HG02840 (cell line): ENCODE results near the gene FKBP1A.

Source experiments
- ATAC-seq: cut with Tn5 transposase; IDR thresholded peaks from one replicate; pipeline ENCODE4 v1.9.1; 2021; ENCODE audit warnings: mild to moderate bottlenecking, moderate library complexity, moderate number of reproducible peaks; ENCODE audit not compliant: unreplicated experiment, low FRiP score

Gene FKBP1A

DNA sequence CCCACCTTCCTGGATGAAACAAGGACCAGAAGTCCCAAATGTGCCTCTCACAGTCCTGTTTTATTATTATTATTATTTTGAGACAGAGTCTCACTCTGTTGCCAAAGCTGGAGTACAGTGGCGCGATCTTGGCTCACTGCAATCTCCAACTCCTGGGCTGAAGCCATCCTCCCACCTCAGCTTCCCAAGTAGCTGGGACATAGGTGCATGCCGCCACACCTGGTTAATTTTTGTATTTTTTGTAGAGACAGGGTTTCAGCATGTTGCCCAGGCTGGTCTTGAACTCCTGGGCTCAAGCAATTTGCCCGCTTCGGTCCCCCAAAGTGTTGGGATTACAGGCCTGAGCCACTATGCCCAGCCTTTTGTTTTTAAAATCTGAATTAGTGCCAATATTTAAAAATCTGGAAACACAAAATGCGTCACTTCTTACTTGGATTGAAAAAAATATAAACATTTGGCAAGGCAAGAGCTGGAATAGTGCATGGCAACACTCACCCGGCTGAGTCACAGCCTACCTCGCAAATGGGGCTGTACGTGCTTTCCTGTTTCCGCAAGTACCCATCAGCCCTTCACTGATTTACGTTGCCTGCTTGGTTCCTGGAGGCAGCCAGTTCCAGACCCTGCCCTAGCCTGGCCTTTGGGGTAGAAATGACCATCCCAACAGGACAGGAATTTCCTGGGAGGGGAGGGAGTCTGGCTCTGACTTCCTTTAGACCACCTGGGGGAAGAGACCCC is 70.2 kb downstream of the FKBP1A start:
- ATAC-seq, result no peak

- no peak for ATAC-seq
Measured at GRCh38 chr20:1321654-1321939, 71.3 kb downstream of the FKBP1A start.

- ATAC-seq, result no peak
Measured at GRCh38 chr20:1320902-1321653, 71.8 kb downstream of the FKBP1A start.

- ATAC-seq, result no peak
Measured at GRCh38 chr20:1320016-1320415, 72.8 kb downstream of the FKBP1A start.

- ATAC-seq, result no peak
Measured at GRCh38 chr20:1319462-1319861, 73.4 kb downstream of the FKBP1A start.

DNA sequence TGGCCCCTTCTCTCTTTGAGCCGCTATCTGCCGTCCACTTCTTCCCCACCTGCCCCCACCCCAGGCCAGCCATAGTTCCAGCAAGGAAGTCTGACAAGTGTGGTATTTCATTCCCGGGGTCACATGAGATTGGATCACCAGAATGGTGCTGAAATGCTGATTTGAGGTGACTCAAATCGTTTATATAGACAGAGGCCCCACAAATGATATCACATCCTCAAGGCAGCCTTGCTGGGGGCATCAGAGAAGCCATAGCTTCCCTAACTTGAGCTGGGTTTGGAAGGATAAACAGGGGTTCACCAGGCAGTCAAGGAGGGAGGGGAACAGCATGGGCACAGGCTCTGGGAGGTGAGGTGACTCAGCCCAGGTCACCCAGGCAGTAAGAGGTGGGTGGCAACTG is 73.8 kb downstream of the FKBP1A start:
- no peak for ATAC-seq
